Stimulated activated effector memory CD8-positive, alpha-beta T cell treated with anti-CD3 and anti-CD28 coated beads, Interleukin-12 subunit alpha, Interleukin-12 subunit beta, amount 100 ng/mL, for 72 hours (primary cell): ENCODE results near the gene CCL23.

Source experiments
- ATAC-seq: fragments of 150-1000 bp; cut with Tn5 transposase; 2 replicates; pipeline ENCODE4 v1.10.0; 2021
- DNase-seq, 2 donors: peaks; one replicate each; pipeline ENCODE4 v3.0.0; 2021 to 2022; ENCODE audit warnings: low spot score in 2 of 2
- H3K27ac Mint-ChIP-seq: one replicate; pipeline ENCODE4 v1.8.0; 2022; ENCODE audit warnings: mild to moderate bottlenecking, mixed read lengths
- H3K36me3 Mint-ChIP-seq: one replicate; pipeline ENCODE4 v1.8.0; 2022; ENCODE audit warnings: mild to moderate bottlenecking, mixed read lengths
- H3K4me1 Mint-ChIP-seq: one replicate; pipeline ENCODE4 v1.8.0; 2022; ENCODE audit warnings: mixed read lengths
- H3K4me3 Mint-ChIP-seq: one replicate; pipeline ENCODE4 v1.8.0; 2022; ENCODE audit warnings: mild to moderate bottlenecking, mixed read lengths
- H3K9me3 Mint-ChIP-seq: one replicate; pipeline ENCODE4 v1.8.0; 2022; ENCODE audit warnings: mixed read lengths

Gene CCL23

DNA sequence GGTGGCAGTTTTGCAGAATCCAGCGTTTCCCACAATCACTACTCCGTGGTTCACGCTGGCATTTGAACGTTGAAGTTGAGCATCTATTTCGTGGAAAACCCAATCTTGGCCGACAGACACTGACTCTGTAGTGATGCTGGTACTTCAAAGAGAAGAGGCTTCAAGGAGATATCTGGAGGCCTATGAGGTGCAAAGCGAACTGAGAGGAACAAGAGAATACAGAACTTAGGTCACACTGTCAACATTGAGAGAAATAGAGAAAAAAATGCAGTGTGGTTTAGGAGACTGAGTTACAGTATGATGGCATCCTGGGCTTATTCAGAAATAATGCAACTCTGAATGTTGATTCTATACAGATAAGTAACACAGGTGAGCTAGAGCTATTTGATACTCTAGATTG is 52.5 kb downstream of the CCL23 start:
- H3K9me3 Mint-ChIP-seq = no peaks in the 10 kb centered on the region
- peak; percentile 40 for ATAC-seq
- H3K27ac Mint-ChIP-seq = peak overlapping the region; percentile 57
- no peak overlapping the region for H3K4me3 Mint-ChIP-seq
- no peaks in the 10 kb centered on the region for H3K36me3 Mint-ChIP-seq
- DNase-seq = no peak
- peaks cover 29% of the 10 kb centered on the region for H3K4me1 Mint-ChIP-seq

DNA sequence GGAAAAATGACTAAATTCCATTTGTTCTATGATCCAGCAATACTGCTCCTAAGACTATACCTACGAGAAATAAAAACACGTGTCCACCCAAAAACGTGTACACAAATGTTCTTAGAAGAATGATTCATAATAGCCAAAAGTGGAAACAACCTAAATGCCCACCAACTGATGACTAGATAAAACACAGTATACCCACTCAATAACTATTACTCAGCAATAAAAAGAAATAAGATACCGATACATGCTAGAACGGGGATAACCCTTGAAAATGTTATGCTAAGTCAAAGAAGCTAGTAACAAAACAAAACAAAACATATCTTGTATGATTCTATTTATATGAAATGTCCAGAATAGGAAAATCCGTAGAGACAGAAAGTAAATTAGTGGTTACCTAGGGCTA is 54.1 kb downstream of the CCL23 start:
- Mint-ChIP-seq H3K9me3 (no peaks in the 10 kb centered on the region), H3K4me1 (peaks cover 18% of the 10 kb centered on the region), H3K36me3 (no peaks in the 10 kb centered on the region), H3K27ac (peak overlapping the region; percentile 57), H3K4me3 (no peak overlapping the region)
- ATAC-seq (peak; percentile 75), DNase-seq (no peak)
